ENCODE measurements around the gene CACNA2D4.

CACNA2D4 gene

GRCh38 chr12:1885599-1886245, 32.7 kb downstream of the CACNA2D4 start:
- DNase-seq, result no peak

DNA sequence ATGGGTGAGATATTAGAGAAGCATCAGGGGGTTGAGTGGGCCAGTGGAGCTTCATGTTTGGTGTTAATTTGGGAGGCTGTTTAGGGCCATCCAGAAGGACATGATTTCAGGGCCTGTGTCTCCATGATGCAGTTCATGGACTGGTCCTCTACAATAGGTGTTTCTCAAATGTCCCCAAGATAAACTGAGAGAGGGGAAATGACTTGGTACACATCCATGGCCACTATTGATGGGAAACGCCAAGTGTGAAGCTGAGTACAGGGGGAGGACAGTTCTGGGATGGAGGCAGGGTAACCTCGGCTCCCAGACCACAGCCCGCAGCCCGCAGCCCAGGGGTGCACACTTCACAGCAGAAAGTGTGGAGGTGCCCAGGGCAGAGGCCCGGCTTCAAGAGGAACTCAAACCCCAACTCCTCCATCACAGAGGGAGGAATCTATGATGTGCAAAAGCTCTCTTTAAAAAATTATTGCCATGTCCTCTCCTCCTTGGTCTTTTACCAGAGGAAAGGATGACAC, 33.3 kb downstream of the CACNA2D4 start:
- no peak for DNase-seq

- no peak for DNase-seq
Observed at GRCh38 chr12:1884651-1885050, 33.8 kb downstream of the CACNA2D4 start.

GRCh38 chr12:1883513-1883912, 34.9 kb downstream of the CACNA2D4 start:
- no peak for DNase-seq

DNA sequence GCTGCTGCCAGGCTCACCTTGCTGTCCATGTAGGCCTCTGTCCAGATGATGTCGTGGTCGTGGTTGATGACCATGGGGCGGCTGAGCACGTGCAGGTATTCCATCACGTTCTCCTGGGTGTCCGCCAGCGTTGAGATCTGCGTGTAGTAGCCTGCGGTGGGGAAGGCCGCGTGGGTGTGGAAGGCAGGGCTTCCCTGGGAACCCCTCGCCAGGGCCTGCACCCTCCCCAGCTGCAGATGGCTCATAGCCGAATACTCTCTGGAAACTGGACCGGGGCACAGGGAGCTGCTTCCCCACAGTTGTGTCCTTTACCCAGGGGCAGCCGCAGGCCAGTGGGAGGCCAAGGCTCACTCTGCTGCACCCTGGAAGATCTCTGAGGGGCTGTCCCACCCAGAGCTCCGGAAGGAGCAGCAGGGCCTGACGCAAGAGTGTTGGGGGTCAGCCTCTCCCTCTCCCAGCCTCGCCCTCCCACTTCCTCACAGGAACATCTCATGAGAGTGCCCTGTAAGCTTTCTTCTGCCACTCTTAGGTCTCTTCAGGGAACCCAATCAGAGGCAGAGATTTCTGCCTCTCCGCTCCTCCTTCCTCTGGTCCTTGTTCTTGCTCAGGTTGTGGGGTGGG, 35.5 kb downstream of the CACNA2D4 start:
- no peak for DNase-seq

GRCh38 chr12:1882405-1882804, 36.0 kb downstream of the CACNA2D4 start:
- no peak for DNase-seq

DNA sequence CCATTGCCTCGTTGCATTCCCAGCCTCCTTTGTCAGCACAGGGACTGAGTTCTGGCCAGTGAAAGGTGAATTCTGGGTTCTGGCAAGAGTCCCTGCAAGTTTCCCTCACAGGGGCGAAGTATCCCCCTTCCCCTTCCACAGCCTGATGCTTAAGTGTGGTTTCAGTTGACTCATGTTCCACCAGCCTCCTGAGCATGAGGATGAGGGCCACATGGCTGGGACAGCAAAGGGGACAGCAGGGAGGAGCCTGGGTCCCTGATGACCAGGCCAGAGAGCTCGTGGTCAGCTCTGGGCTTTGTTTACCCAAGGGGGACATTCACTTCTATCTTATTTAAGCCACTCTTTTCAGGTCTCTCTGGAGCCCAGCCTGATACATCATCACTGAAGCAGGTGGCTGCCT, 36.5 kb downstream of the CACNA2D4 start:
- DNase-seq, result peak; percentile 38

- no peak for DNase-seq
Observed at GRCh38 chr12:1881301-1881700, 37.2 kb downstream of the CACNA2D4 start.

DNA sequence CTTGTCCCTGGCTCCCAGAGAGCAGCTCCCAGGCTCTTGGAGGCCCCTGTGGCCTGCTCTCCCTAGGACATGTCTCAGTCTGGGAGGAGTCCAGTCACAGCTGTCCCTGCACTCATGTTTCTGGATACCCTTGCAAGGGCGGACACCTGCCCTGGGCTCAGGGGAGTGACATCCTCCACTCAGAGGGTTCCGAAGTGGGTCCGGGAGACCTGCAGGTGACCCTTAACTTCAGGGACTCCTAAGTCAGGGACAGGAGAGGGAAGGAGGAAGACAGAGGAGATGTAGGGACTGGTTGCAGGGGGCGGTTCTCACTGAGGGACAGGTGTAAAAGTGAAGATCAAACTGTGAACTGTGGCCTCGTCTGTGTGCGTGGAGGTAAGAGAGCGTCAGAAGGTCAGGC, 37.6 kb downstream of the CACNA2D4 start:
- peak; percentile 28 for DNase-seq

GRCh38 chr12:1880153-1880845, 38.2 kb downstream of the CACNA2D4 start:
- DNase-seq, result peak; percentile 13

GRCh38 chr12:1879633-1880032, 38.8 kb downstream of the CACNA2D4 start:
- DNase-seq, result no peak

DNA sequence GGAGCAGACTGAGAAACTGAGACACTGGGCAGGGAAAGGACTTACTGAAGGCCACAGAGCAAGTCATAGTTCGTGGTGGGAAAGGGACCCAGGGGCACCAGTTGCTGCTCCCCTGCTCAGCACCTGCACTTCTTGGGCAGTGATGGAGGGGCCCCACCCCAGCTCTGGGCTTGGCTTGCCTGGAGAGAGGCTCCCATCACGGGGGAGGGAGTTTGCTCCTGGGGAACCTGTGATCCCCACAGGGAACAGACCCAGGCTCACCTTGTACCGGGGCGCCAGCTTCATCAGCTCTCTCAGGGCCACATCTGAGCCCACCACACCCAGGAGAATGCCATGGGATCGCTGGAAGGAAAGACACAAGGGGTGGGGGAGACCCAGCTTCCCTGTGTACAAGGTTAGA, 39.8 kb downstream of the CACNA2D4 start:
- DNase-seq, result no peak

DNA sequence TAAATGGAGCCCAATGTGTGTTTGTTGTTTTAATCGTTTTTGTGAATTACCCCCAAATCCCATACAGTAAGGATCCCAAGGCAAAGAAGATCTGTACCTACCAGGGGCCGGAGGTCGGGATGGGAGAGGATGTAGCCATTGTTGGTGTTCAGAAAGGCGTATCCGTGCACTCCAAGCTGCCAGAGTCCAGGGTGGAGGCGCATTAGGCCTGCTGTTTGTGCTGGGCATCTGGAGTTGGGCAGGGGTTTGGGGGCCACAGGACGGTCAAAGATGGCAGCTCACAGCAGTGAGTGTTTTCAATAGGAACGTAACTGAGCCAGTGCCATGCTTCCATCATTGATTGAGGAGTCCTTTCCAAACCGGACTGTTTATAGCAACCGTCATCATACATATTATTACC, 40.2 kb downstream of the CACNA2D4 start:
- DNase-seq, result peak; percentile 16

DNA sequence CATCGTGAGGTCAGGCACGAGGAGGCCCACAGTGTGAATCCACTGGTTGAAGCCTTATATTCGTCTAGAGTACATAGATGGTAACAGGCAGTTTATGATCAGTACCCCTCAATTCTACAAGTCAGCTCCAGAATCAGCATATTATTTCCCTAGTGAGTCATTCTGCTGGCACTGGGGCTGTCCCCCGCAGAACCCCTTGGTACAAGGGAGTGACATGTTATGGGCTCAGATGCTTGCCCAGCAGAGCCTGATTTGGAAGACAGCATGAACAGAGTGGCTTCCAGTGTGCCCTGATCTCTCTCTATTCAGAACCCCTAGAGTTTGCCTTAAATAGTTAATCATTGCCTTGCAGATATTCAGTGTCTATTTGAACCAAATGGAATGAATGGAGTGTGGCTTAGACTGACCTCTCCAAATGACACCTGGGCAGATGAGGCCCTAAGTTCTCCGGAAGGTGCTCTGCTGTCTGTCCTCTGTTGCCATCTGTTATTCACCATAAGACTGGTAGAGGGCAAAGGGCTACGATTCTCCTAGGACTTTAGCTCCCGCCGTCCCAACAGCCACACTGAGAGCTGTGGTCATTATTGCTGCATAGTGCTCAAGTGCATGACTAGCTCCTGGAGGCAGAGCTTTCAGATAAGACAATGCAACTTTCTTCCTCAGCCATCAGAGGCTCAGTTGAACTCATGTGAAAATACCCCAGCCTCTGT, 41.1 kb downstream of the CACNA2D4 start:
- DNase-seq, result no peak

DNA sequence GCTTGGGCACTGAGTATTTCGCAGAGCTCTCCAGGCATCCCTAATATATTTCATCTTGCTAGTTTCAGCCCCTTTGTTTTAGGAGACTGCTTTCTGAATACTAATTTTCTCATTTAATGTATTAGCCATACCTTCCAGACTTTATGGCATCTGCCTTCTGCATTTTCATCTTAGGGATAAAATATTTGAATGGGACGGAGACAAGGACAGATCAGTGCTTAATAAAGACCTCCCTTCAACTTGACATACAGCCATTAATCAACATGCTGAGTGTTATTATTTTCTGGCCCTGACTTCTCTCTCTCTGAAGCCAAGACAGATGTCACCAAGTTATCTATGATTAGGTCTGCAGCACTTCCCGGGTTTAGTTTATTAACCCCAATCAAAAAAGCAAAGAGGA, 42.4 kb downstream of the CACNA2D4 start:
- no peak for DNase-seq

- DNase-seq, result no peak
Observed at GRCh38 chr12:1875608-1876007, 42.8 kb downstream of the CACNA2D4 start.

DNA sequence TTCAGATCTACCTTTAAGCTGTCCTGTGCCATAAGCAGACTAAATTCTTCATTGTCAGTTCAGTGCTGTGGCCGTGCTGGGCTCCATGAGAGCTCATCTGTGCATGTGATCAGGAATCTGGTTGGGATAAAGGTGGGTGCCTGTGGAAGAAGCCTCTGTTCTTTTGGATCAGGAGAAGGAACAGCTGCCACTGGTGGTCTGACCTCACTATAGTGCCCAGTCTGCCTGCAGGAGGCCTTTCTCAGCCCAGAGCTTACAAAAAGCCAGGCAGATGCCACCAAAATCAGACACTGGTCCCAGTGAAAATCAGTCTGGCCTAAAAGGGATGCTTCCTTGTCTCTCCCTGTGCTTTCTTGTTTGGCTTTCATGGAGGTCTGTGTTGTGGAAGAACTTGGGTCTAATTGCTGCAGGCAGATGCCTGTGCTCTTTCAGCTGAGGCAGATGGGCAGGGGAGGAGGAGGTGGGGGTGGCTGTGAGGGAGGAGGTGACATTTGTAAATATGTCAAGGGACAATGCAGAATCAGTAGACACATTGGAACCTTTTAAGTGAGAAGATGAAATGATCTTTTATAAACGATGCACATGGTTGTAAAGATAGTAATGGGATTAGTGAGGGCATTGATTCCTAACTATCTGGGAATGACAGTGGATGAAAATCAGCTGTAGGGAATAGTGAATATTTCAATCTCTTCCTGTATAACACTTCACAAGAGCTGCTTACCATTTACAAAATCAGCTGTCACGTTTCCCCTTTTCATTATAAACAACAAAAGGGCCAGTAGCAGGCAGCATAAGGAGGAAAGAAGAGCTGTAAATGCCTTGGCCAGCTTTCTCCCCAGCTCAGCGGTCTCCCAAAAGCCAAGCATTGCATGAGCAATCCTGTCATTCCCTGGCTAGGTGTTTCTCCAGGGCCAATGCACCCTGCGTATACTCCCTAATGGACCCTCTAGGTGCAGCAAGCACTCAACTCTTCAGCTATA, 44.6 kb downstream of the CACNA2D4 start:
- DNase-seq, result no peak

DNA sequence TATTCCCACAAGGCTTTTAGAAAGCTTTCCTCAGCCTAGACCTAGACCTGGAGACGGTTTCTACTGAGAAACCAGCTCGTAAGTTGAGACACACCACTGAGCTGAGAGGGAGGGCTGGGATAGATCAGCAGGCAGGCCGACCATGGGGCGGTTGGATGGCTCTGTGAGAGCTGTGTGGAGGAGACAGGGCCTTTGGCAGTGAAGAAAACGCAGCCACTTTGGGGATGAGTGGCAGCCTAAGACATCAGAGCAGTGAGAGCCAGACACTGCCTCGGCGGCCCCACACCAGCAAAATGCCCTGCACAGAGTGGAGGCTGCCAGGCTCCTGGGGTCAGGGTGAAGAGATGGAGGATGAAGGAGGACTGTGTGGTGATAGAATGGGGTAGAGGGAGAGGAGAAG, 46.0 kb downstream of the CACNA2D4 start:
- DNase-seq, result no peak

GRCh38 chr12:1872001-1872400, 46.5 kb downstream of the CACNA2D4 start:
- DNase-seq, result no peak

DNA sequence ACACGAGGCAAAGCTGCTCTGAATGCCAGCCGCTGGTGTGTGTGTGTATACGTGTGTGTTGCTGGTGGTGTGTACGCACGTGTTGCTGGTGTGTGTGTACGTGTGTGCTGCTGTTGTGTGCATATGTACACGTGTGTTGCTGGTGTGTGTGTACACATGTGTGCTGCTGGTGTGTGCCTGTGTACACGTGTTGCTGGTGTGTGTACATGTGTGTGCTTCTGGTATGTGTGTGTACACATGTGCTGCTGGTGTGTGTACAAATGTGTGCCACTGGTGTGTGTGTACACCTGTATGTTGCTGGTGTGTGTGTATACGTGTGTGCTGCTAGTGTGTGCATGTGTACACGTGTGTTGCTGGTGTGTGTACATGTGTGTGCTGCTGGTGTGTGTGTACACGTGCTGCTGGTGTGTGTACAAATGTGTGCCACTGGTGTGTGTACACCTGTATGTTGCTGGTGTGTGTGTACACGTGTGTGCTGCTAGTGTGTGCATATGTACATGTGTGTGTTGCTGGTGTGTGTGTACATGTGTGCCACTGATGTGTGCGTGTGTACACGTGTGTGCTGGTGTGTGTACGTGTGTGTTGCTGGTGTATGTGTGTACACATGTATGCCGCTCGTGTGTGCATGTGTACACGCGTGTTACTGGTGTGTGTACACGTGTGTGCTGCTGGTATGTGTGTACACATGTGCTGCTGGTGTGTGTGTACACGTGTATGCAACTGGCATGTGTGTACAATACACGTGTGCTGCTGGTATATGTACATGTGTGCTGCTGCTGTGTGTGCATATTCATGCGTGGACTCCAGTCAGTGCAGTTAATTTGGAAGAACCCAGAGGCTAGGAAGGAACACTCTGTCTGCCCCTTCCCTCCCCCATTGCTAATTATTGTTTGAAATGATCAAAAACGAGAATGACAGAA, 47.2 kb downstream of the CACNA2D4 start:
- no peak for DNase-seq

DNA sequence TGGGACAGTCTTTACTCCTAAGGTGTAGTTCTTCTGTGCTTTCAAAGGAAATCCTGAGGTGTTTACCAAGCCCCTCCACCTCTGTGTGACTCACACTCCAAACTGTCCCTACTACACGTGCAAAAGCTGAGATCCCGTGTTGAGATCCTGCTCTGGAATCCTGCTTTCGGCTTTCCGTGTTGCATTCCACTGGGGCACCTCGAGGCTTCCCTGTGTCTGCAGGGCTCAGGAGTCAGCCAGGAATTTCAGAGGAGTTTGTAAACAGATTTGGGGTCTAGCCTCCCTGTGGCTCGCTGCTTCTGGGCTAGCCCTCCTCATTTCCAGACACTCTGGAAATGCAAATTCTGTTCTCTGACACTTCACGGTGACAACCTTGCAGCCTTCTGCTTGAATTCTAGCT, 48.4 kb downstream of the CACNA2D4 start:
- no peak for DNase-seq
